Neural cell (in vitro differentiated cells): Measurements from ENCODE around the gene SSTR1. TPM values are rescaled to one million over a fixed set of nuclear protein-coding genes. Genes with fewer than 3 reads are reported as not detected.

Source experiments
- H2AFZ ChIP-seq: fragments of 200-600, 300-800 bp; sonication (generic), shearing (Covaris generic); 2 replicates; pipeline ENCODE4 v1.6.0; 2014; ENCODE audit warnings: low read depth, mild to moderate bottlenecking, antibody characterized with exemption, low read length, moderate library complexity
- H3F3A ChIP-seq: fragments of 200-600 bp; shearing (Covaris generic); 2 replicates; pipeline ENCODE4 v1.6.1; 2016; ENCODE audit warnings: mild to moderate bottlenecking, moderate library complexity, mixed read lengths, antibody characterized with exemption, low read length; ENCODE audit not compliant: insufficient read depth, poor library complexity, severe bottlenecking
- H3K27ac ChIP-seq: fragments of 200-600, 300-800 bp; sonication (generic), shearing (Covaris generic); 2 replicates; pipeline ENCODE4 v1.5.1; 2014; ENCODE audit warnings: mild to moderate bottlenecking, low read length, moderate library complexity
- H3K27me3 ChIP-seq: fragments of 300-800, 200-600 bp; sonication (generic), shearing (Covaris generic); 2 replicates; pipeline ENCODE4 v1.6.0; 2014; ENCODE audit warnings: mild to moderate bottlenecking, low read depth, low read length, moderate library complexity; ENCODE audit not compliant: insufficient read depth
- H3K36me3 ChIP-seq: fragments of 300-800, 200-600 bp; sonication (generic), shearing (Covaris generic); 2 replicates; pipeline ENCODE4 v1.5.1; 2014; ENCODE audit warnings: mild to moderate bottlenecking, antibody characterized with exemption, low read length, moderate library complexity; ENCODE audit not compliant: insufficient read depth
- H3K4me2 ChIP-seq: fragments of 300-800, 200-600 bp; sonication (generic), shearing (Covaris generic); 2 replicates; pipeline ENCODE4 v1.6.0; 2014; ENCODE audit warnings: mild to moderate bottlenecking, low read length
- H3K4me3 ChIP-seq: fragments of 300-800, 200-600 bp; sonication (generic), shearing (Covaris generic); 2 replicates; pipeline ENCODE4 v1.5.1; 2014; ENCODE audit warnings: mild to moderate bottlenecking, low read length, moderate library complexity
- H3K79me2 ChIP-seq: fragments of 200-600 bp; shearing (Covaris generic); replicated peaks from 2 replicates; pipeline ENCODE4 v1.6.0; 2014; ENCODE audit warnings: mild to moderate bottlenecking, low read length, moderate library complexity; ENCODE audit not compliant: insufficient read depth
- H3K9ac ChIP-seq: fragments of 300-800, 200-600 bp; sonication (generic), shearing (Covaris generic); 2 replicates; pipeline ENCODE4 v1.6.1; 2016; ENCODE audit warnings: mild to moderate bottlenecking, low read length, mixed read lengths
- H3K9me2 ChIP-seq: fragments of 200-600 bp; shearing (Covaris generic); 2 replicates; pipeline ENCODE4 v1.6.1; 2016; ENCODE audit warnings: mild to moderate bottlenecking, low read length, mixed read lengths; ENCODE audit not compliant: insufficient read depth
- H3K9me3 ChIP-seq: fragments of 200-600, 300-800 bp; sonication (generic), shearing (Covaris generic); 2 replicates; pipeline ENCODE4 v1.6.1; 2016; ENCODE audit warnings: mild to moderate bottlenecking, mixed run types, low read length, moderate library complexity, mixed read lengths
- H4K20me1 ChIP-seq: fragments of 200-600 bp; shearing (Covaris generic); 2 replicates; pipeline ENCODE4 v1.6.1; 2016; ENCODE audit warnings: mild to moderate bottlenecking, mixed run types; ENCODE audit not compliant: insufficient read depth
- EP300 ChIP-seq: fragments of 450-650 bp; conservative IDR thresholded peaks from 2 replicates; pipeline ENCODE4 v1.6.1; 2014; ENCODE audit warnings: antibody characterized with exemption, mild to moderate bottlenecking, moderate library complexity; ENCODE audit not compliant: poor library complexity, severe bottlenecking
- EZH2 ChIP-seq: fragments of 200-600, 300-800 bp; shearing (Covaris generic), sonication (generic); IDR thresholded peaks from 2 replicates; pipeline ENCODE4 v1.6.1; 2014; ENCODE audit warnings: antibody characterized with exemption, low read length, borderline replicate concordance, mild to moderate bottlenecking; ENCODE audit not compliant: insufficient read depth, poor library complexity, severe bottlenecking
- MXI1 ChIP-seq: fragments of 450-650 bp; conservative IDR thresholded peaks from 2 replicates; pipeline ENCODE4 v1.6.1; 2014; ENCODE audit warnings: antibody characterized with exemption, mild to moderate bottlenecking; ENCODE audit not compliant: poor library complexity, severe bottlenecking
- POLR2AphosphoS5 ChIP-seq: IDR thresholded peaks from 2 replicates; pipeline ENCODE4 v1.6.1; 2012
- RAD21 ChIP-seq: fragments of 450-650 bp; conservative IDR thresholded peaks from 2 replicates; pipeline ENCODE4 v1.6.1; 2014; ENCODE audit warnings: antibody characterized with exemption, mild to moderate bottlenecking, moderate library complexity
- SMC3 ChIP-seq: fragments of 450-650 bp; conservative IDR thresholded peaks from 2 replicates; pipeline ENCODE4 v1.6.1; 2014; ENCODE audit warnings: antibody characterized with exemption, mild to moderate bottlenecking, moderate library complexity; ENCODE audit not compliant: poor library complexity
- TAF1 ChIP-seq: IDR thresholded peaks from 2 replicates; pipeline ENCODE4 v1.6.1; 2012; ENCODE audit warnings: low read depth
- polyA plus RNA-seq: library from polyadenylated mRNA; depleted of rRNA; stranded (reverse); fragments of >200 nt; gene quantifications from 2 replicates; pipeline ENCODE4 v1.2.3, GENCODE V29; 2014
- TF ChIP-seq, protein P1 (sequence below): IDR thresholded peaks from 2 replicates; pipeline ENCODE4 v1.6.1; 2012; ENCODE audit warnings: borderline replicate concordance
- TF ChIP-seq, protein P2 (sequence below): fragments of 450-650 bp; IDR thresholded peaks from 2 replicates; pipeline ENCODE4 v1.5.1; 2014; ENCODE audit warnings: antibody characterized with exemption, mild to moderate bottlenecking, moderate library complexity; ENCODE audit not compliant: poor library complexity, severe bottlenecking

SSTR1 gene
- polyA plus RNA-seq, 1 donor from 2014 or later = 2.4 TPM

DNA sequence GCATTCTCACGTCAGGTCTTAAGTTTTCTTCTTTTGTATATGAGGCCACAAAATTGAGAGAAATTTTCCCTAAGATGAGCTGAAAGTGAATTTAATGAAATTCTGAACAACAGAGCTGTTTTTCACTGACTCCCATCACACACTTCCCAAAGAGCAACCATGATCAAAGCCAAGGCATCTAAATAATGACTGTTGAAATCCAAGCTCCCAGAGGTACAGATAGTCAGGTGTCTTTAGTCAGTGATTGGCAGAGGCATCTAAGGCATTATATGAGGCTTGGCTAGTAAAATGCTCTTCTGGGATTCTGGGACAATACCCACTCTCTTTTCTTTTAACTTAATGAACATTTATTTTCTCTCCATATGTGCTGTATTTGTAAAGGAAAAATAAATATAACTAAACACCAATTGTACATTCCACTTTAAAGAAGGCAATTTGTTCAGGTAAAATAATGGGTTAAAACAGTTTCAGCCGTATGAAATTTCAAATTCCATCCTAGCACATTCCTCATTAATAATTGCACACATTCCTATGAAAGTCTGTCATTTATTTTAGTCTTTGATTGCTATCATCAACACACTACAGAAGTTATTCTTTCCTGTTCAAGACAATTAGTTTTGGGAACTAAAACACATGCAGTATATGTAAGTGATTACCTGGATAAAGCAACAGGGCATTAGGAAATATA lies 871 bp upstream of the SSTR1 start:
- Histone ChIP-seq H3K79me2 (no peaks in the 10 kb centered on the region), H3K9ac (no peak overlapping the region), H3K27me3 (peaks cover 55% of the 10 kb centered on the region), H3K27ac (no peak overlapping the region), H3K36me3 (no peaks in the 10 kb centered on the region), H3K4me3 (peak overlapping the region; percentile 65), H2AFZ (no peak overlapping the region), H3K9me3 (peaks cover 11% of the 10 kb centered on the region), H3K9me2 (no peaks in the 10 kb centered on the region), H4K20me1 (no peaks in the 10 kb centered on the region), H3K4me2 (no peak overlapping the region), H3F3A (no peaks in the 10 kb centered on the region)
- TF ChIP-seq SMC3 = no peak
- no peak for TF ChIP-seq EZH2
- no peak for TF ChIP-seq TAF1
- no peak for TF ChIP-seq MXI1

DNA sequence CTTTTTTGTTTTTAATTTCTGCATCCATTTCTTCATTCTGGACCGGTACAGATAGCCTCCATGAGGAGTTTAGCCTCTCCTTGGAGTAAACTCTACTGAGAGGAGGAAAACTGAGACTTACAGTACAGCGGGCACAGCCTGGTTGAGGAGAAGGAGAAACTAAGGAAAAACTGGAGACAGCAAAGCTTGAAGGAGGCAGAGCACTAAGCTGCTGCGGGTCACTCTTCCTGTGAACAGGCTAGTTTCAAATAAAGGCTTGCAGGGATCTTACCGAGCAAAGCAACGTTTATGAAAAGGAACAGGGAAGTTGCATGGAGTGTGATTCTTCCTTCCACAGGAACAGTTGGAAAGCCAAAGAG lies 348 bp upstream of the SSTR1 start:
- Histone ChIP-seq H3K4me3 (peak overlapping the region; percentile 65), H3K27me3 (peaks cover 60% of the 10 kb centered on the region), H3K9ac (no peak overlapping the region), H3K36me3 (no peaks in the 10 kb centered on the region), H4K20me1 (no peaks in the 10 kb centered on the region), H2AFZ (no peak overlapping the region), H3K9me3 (peaks cover 11% of the 10 kb centered on the region), H3K79me2 (no peaks in the 10 kb centered on the region), H3F3A (no peaks in the 10 kb centered on the region), H3K4me2 (peak overlapping the region; percentile 88), H3K27ac (no peak overlapping the region), H3K9me2 (no peaks in the 10 kb centered on the region)
- no peak for TF ChIP-seq TAF1
- no peak for TF ChIP-seq POLR2AphosphoS5
- no peak for TF ChIP-seq EP300
- TF ChIP-seq SMC3 = no peak
- no peak for TF ChIP-seq MXI1
- TF ChIP-seq, protein P1, sequence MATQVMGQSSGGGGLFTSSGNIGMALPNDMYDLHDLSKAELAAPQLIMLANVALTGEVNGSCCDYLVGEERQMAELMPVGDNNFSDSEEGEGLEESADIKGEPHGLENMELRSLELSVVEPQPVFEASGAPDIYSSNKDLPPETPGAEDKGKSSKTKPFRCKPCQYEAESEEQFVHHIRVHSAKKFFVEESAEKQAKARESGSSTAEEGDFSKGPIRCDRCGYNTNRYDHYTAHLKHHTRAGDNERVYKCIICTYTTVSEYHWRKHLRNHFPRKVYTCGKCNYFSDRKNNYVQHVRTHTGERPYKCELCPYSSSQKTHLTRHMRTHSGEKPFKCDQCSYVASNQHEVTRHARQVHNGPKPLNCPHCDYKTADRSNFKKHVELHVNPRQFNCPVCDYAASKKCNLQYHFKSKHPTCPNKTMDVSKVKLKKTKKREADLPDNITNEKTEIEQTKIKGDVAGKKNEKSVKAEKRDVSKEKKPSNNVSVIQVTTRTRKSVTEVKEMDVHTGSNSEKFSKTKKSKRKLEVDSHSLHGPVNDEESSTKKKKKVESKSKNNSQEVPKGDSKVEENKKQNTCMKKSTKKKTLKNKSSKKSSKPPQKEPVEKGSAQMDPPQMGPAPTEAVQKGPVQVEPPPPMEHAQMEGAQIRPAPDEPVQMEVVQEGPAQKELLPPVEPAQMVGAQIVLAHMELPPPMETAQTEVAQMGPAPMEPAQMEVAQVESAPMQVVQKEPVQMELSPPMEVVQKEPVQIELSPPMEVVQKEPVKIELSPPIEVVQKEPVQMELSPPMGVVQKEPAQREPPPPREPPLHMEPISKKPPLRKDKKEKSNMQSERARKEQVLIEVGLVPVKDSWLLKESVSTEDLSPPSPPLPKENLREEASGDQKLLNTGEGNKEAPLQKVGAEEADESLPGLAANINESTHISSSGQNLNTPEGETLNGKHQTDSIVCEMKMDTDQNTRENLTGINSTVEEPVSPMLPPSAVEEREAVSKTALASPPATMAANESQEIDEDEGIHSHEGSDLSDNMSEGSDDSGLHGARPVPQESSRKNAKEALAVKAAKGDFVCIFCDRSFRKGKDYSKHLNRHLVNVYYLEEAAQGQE = no peak
- no peak for TF ChIP-seq RAD21
- no peak for TF ChIP-seq EZH2
- TF ChIP-seq, protein P2, sequence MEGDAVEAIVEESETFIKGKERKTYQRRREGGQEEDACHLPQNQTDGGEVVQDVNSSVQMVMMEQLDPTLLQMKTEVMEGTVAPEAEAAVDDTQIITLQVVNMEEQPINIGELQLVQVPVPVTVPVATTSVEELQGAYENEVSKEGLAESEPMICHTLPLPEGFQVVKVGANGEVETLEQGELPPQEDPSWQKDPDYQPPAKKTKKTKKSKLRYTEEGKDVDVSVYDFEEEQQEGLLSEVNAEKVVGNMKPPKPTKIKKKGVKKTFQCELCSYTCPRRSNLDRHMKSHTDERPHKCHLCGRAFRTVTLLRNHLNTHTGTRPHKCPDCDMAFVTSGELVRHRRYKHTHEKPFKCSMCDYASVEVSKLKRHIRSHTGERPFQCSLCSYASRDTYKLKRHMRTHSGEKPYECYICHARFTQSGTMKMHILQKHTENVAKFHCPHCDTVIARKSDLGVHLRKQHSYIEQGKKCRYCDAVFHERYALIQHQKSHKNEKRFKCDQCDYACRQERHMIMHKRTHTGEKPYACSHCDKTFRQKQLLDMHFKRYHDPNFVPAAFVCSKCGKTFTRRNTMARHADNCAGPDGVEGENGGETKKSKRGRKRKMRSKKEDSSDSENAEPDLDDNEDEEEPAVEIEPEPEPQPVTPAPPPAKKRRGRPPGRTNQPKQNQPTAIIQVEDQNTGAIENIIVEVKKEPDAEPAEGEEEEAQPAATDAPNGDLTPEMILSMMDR = no peak
